ENCODE measurements around the gene PPIL4.
"Not testable (repeated sequence)": the region's sequence is repeated elsewhere in the genome, so short reads cannot be mapped to it uniquely, and the experiment has no call there.

The PPIL4 gene

GRCh38 chr6:149483849-149484655 lies 61.8 kb downstream of the PPIL4 start:
- no peak for DNase-seq (ENCODE audit: low read depth in 2 of 2)

GRCh38 chr6:149483334-149483725 lies 62.5 kb downstream of the PPIL4 start:
- DNase-seq (ENCODE audit: low read depth in 2 of 2): no peak

- DNase-seq (ENCODE audit: low read depth in 2 of 2): no peak
Measured at GRCh38 chr6:149482545-149483333, 63.1 kb downstream of the PPIL4 start.

GRCh38 chr6:149480502-149481280 lies 65.2 kb downstream of the PPIL4 start:
- DNase-seq (ENCODE audit: low read depth in 2 of 2): no peak

- DNase-seq (ENCODE audit: low read depth in 2 of 2): no peak
Measured at GRCh38 chr6:149478631-149479314, 67.1 kb downstream of the PPIL4 start.

- DNase-seq (ENCODE audit: low read depth in 2 of 2): no peak
Measured at GRCh38 chr6:149477544-149477943, 68.3 kb downstream of the PPIL4 start.

- no peak for DNase-seq (ENCODE audit: low read depth in 2 of 2)
Measured at GRCh38 chr6:149476789-149477455, 68.9 kb downstream of the PPIL4 start.

GRCh38 chr6:149474108-149474935 lies 71.5 kb downstream of the PPIL4 start:
- no peak for DNase-seq (ENCODE audit: low read depth in 2 of 2)

- DNase-seq (ENCODE audit: low read depth in 2 of 2): no peak
Measured at GRCh38 chr6:149473080-149474052, 72.5 kb downstream of the PPIL4 start.

GRCh38 chr6:149472241-149472640 lies 73.6 kb downstream of the PPIL4 start:
- DNase-seq (ENCODE audit: low read depth in 2 of 2): no peak

- DNase-seq (ENCODE audit: low read depth in 2 of 2): no peak
Measured at GRCh38 chr6:149471801-149472200, 74.0 kb downstream of the PPIL4 start.

GRCh38 chr6:149470948-149471347 lies 74.9 kb downstream of the PPIL4 start:
- DNase-seq (ENCODE audit: low read depth in 2 of 2): no peak

- DNase-seq (ENCODE audit: low read depth in 2 of 2): no peak
Measured at GRCh38 chr6:149468179-149468578, 77.7 kb downstream of the PPIL4 start.

GRCh38 chr6:149467265-149467664 lies 78.6 kb downstream of the PPIL4 start:
- no peak for DNase-seq (ENCODE audit: low read depth in 2 of 2)

GRCh38 chr6:149464411-149464810 lies 81.4 kb downstream of the PPIL4 start:
- DNase-seq (ENCODE audit: low read depth in 2 of 2): no peak

GRCh38 chr6:149463781-149464180 lies 82.1 kb downstream of the PPIL4 start:
- no peak for DNase-seq (ENCODE audit: low read depth in 2 of 2)

GRCh38 chr6:149462712-149463111 lies 83.1 kb downstream of the PPIL4 start:
- DNase-seq (ENCODE audit: low read depth in 2 of 2): not testable (repeated sequence)

- DNase-seq (ENCODE audit: low read depth in 2 of 2): no peak
Measured at GRCh38 chr6:149461670-149462069, 84.2 kb downstream of the PPIL4 start.

- DNase-seq (ENCODE audit: low read depth in 2 of 2): not testable (repeated sequence)
Measured at GRCh38 chr6:149460249-149460648, 85.6 kb downstream of the PPIL4 start.
